Bronchial epithelial cell (primary cell): ENCODE results near the gene FN3K. TPM values are rescaled to one million over a fixed set of nuclear protein-coding genes. Genes with fewer than 3 reads are reported as not detected.

Experiments used
- DNase-seq: peaks from one replicate; pipeline ENCODE4 v3.0.0-alpha.2; 2010; ENCODE audit warnings: low read depth
- FAIRE-seq: peaks from 2 replicates; lab custom pipeline; 2011; peaks lifted over from hg19 to GRCh38; lab: Jason Lieb, UNC
- H3K27me3 ChIP-seq: 2 replicates; pipeline ENCODE4 v1.5.1; 2011; ENCODE audit warnings: low read length; ENCODE audit not compliant: control insufficient read depth, insufficient read depth
- H3K36me3 ChIP-seq: 2 replicates; pipeline ENCODE4 v1.5.1; 2011; ENCODE audit warnings: low read length; ENCODE audit not compliant: control insufficient read depth, insufficient read depth
- H3K4me3 ChIP-seq: 2 replicates; pipeline ENCODE4 v1.5.1; 2011; ENCODE audit warnings: mild to moderate bottlenecking, low read depth, low read length, control low read depth
- total RNA-seq: library from RNA; depleted of rRNA; stranded (reverse); fragments of >200 nt; gene quantifications from 2 replicates; pipeline ENCODE4 v1.2.1, GENCODE V29; 2014
- TF ChIP-seq, protein P1 (sequence below): IDR thresholded peaks from 2 replicates; pipeline ENCODE4 v1.5.1; 2011; ENCODE audit warnings: mild to moderate bottlenecking, moderate library complexity, low read length, control low read depth, inconsistent platforms; ENCODE audit not compliant: insufficient read depth, severe bottlenecking

FN3K gene
- total RNA-seq, 1 donor from 2014 or later, result 3.7 TPM

DNA sequence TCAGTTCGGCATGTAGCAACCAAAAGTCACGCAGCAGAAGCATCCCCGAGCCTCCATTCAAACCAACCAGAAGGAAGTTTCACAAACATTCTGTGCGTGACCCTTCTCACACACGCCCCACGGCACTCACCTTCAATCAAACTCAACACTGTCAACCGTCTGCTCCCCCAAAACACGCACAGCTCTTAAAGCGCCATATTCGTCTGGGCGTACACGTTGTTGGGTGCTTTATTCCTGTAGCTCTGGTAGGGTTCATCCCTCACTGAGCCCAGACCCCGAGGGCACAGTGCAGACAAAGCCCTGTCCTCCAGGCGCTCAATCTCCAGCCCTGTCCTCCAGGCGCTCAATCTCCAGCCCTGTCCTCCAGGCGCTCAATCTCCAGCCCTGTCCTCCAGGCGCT is 39.2 kb upstream of the FN3K start:
- no peaks in the 10 kb centered on the region for H3K27me3 ChIP-seq
- FAIRE-seq (no peak), DNase-seq (no peak)

GRCh38 chr17:82696916-82697807 is 38.3 kb upstream of the FN3K start:
- H3K4me3 ChIP-seq, result peak overlapping the region; percentile 56
- TF ChIP-seq, protein P1, sequence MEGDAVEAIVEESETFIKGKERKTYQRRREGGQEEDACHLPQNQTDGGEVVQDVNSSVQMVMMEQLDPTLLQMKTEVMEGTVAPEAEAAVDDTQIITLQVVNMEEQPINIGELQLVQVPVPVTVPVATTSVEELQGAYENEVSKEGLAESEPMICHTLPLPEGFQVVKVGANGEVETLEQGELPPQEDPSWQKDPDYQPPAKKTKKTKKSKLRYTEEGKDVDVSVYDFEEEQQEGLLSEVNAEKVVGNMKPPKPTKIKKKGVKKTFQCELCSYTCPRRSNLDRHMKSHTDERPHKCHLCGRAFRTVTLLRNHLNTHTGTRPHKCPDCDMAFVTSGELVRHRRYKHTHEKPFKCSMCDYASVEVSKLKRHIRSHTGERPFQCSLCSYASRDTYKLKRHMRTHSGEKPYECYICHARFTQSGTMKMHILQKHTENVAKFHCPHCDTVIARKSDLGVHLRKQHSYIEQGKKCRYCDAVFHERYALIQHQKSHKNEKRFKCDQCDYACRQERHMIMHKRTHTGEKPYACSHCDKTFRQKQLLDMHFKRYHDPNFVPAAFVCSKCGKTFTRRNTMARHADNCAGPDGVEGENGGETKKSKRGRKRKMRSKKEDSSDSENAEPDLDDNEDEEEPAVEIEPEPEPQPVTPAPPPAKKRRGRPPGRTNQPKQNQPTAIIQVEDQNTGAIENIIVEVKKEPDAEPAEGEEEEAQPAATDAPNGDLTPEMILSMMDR, result no peak
- FAIRE-seq (no peak), DNase-seq (no peak)
- no peaks in the 10 kb centered on the region for H3K27me3 ChIP-seq
- H3K36me3 ChIP-seq, result no peaks in the 10 kb centered on the region

More for the DNA sequence above, 39.2 kb upstream of the FN3K start:
- Histone ChIP-seq H3K36me3 (peaks cover 2% of the 10 kb centered on the region), H3K4me3 (no peak overlapping the region)
- TF ChIP-seq, protein P1, result no peak

DNA sequence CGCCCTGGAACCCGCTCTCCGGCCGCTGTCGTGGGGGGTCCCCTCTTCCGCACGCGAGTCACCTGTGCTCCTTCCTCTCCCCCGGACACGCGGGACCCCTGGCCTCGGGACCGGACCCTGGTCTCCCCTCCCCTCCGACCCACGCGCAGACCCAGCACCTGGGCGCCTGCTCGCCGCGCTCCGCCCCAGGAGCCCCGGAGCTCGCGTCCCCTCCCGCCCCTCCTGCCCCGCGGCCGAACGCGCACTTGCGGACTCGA is 37.7 kb upstream of the FN3K start:
- Histone ChIP-seq H3K4me3 (peak overlapping the region; percentile 56), H3K36me3 (no peaks in the 10 kb centered on the region), H3K27me3 (no peaks in the 10 kb centered on the region)
- TF ChIP-seq, protein P1, result no peak
- no peak for FAIRE-seq
- no peak for DNase-seq

DNA sequence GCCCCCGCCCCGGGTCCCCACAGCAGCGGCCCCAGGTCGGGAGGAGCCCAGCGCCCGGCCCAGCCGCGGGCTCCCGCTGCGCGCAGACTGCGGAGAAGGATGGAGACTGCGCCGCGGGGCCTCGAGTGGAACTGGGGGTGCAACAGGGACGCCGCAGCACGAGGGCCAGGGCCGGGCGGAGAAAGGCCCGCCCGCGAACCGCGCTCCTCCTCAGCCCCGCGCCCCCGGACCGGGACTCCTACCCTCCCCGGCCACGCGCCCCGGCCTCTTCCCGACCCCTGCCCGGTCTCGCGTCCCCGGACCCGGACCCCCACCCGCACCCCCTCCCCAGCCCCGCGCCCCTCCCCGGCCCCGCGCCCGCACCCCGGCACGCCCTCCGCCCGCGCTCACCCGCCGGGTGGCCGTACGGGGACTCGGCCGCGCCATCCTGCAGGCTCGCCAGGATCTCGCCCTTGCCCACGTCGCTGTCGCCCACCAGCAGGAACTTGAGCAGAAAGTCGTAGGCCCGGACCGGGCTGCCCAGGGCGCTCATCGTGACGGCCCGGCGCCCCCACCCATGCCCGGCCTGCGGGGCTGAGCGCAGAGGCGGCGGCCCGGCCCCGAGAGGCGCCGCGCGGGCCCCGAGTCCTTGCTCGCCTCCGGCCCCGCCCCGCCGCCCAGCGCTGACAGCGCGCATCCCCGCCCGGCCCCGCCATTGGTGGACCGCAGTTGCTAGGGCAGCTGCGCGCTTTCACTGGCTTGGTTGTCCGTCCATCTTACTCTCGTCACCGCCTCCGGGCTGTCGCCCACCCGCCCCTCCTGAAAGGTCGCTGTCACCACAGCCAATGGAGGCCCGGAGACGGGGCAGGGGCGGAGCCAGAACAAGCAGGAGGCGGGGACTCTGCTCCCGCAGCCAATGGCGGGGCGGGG is 37.1 kb upstream of the FN3K start, which contains the start of gene RAB40B:
RAB40B (minus strand) TSS at position 634 of the 909 bp plus-strand sequence; CDS start at position 532, 102 bp downstream.
- no peaks in the 10 kb centered on the region for H3K36me3 ChIP-seq
- H3K4me3 ChIP-seq, result peak within 1 kb of the TSS; percentile 56
- DNase-seq, result peak; percentile 93
- FAIRE-seq, result no peak
- TF ChIP-seq, protein P1, result no peak
- H3K27me3 ChIP-seq, result no peaks in the 10 kb centered on the region

DNA sequence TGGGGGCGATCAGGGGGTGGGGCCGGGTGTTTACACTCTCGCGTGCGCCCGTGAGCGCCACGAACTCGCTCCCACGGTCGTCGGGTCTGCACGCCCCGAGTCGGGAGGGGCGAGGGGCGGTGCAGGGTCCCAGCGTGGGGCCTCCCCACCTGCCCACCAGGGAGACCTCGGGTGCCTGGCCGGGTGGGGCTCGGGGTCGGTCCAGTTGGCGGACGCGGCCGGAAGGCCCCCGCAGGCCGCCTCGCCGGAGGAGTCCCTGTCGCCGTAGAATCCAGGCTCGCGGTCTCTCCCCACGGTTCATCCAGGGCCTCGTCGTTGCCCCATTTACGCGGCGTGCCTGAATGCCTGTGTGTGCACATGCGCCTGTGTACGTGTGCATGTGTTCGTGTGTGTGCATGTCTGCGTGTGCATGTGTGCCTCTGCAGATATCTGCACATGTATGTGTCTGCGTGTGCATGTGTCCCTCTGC is 36.4 kb upstream of the FN3K start:
- Histone ChIP-seq H3K4me3 (peak overlapping the region; percentile 48), H3K27me3 (no peaks in the 10 kb centered on the region), H3K36me3 (no peaks in the 10 kb centered on the region)
- no peak for FAIRE-seq
- TF ChIP-seq, protein P1, result no peak
- DNase-seq, result no peak
